Myometrial cell (primary cell): ENCODE data around the gene ROPN1B. TPM values are rescaled to one million over a fixed set of nuclear protein-coding genes. Genes with fewer than 3 reads are reported as not detected.

Experiments used
- total RNA-seq: library from RNA; depleted of rRNA; stranded (reverse); fragments of >200 nt; gene quantifications from 2 replicates; pipeline ENCODE4 v1.2.3, GENCODE V29; 2015

ROPN1B gene
- total RNA-seq = not detected in 2 replicates

DNA sequence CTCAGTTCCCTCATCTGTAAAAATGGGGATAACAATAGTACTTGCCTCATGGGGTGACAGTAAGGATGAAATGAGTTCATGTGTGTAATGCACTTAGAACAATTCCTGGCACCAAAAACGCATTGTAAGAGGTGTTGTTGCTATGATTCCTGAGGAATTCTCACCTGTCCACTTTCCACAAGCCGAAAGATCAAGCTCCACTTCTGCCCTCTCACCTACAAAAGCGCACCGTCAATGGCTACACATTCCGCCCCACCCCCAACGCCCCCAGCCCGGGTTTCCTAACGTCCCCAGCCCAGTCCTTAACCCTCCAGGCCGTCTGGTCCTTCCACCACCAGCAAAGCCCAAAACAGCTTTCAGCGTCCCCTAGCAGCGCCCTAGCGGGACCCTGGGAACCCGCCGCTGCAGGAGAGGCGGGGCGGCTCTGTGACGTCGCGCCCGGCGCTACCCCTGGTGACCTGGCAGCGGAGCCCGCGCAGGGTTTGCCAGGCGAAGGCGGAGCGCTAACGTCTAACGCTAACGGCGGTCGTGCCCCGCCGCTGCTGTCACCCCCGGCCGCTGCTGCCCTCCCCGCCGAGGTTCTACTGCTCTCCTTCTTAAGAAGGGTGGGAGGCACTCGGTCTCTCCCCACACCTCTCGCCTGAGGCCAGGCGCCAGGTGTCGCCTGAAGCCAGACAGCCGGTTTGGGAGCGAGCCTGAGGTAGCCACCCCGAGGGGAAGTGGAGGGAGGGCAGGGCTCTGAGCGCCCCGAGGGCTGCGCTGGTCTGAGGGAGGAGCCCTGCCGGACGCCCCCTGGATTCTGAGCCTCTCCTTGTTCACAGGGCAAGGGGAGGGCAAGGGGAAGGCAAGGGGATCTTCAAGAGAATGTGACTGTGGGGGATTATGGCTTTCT, at the start of gene ROPN1B:
Gene ROPN1B (plus strand): TSS at position 478 of the 892 bp plus-strand sequence. CDS start 2,877 bp downstream, outside the sequence.

Other genes with a start within 250 kb of the ROPN1B start
- 48.1 and 65.4 TPM in 2 replicates for gene SLC41A3, start 114.9 kb downstream of the ROPN1B start, total RNA-seq
- gene ALDH1L1, start 211.4 kb downstream of the ROPN1B start, total RNA-seq = 2.7 and 2.9 TPM in 2 replicates